Upper lobe of right lung (tissue), 1 donor: ENCODE data around the gene ADAMTSL3. TPM values are rescaled to one million over a fixed set of nuclear protein-coding genes. Genes with fewer than 3 reads are reported as not detected.

Experiments used
- ATAC-seq: fragments of 200-7000 bp; cut with Tn5 transposase; one replicate; pipeline ENCODE4 v1.9.1; 2020; ENCODE audit warnings: mild to moderate bottlenecking, moderate library complexity
- DNase-seq: peaks from one replicate; pipeline ENCODE4 v3.0.0-alpha.2; 2020
- H3K27ac ChIP-seq: fragments of 200-600 bp; one replicate; pipeline ENCODE4 v1.8.0; 2022
- H3K27me3 ChIP-seq: fragments of 200-600 bp; one replicate; pipeline ENCODE4 v1.8.0; 2022; ENCODE audit warnings: mild to moderate bottlenecking
- H3K36me3 ChIP-seq: fragments of 200-600 bp; one replicate; pipeline ENCODE4 v1.8.0; 2022
- H3K4me1 ChIP-seq: fragments of 200-600 bp; one replicate; pipeline ENCODE4 v1.8.0; 2022
- H3K4me3 ChIP-seq: fragments of 200-600 bp; one replicate; pipeline ENCODE4 v1.8.0; 2022; ENCODE audit warnings: mild to moderate bottlenecking
- H3K9me3 ChIP-seq: fragments of 200-600 bp; one replicate; pipeline ENCODE4 v1.8.0; 2022
- CTCF ChIP-seq: fragments of 200-600 bp; IDR thresholded peaks from one replicate; pipeline ENCODE4 v1.8.0; 2022; ENCODE audit warnings: antibody characterized with exemption
- intact Hi-C: fragments of 100-400 bp; cut with DNase I; formaldehyde crosslinking; loops from one replicate; pipeline ENCODE4 v1.11.0; 2022
- total RNA-seq: library from RNA; stranded (reverse); fragmentation: NEBNext Ultra II Directional; extraction: Animal tissue kit (Norgen Biotek cat#: 25700); gene quantifications from one replicate; pipeline ENCODE4 v1.2.1, GENCODE V29; 2021
- donor health status: DM: no; HTN: yes; CAD: no; lungs with severe emphysema.

Gene ADAMTSL3
- total RNA-seq, 1 donor from 2014 or later: 26.2 TPM

DNA sequence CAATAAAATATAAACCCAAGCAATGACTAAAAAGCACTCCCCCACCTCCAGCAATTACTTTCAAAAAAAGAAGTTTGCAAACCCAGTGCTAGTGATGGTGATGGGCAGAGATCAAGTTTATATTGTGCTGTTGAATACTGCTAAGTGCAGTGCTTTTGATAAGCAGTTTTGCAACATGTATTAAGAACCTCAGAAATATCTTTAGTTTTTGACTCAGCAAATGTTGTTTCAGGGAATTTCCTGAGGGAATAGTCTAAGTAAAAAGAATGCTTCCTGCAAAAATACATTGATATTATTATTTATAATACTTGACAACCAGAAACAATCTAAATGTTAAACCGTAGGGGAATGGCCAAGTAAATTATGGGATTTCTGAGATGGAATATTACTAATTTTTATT lies 69.3 kb downstream of the ADAMTSL3 start:
- no peaks in the 10 kb centered on the region for H3K4me1 ChIP-seq
- intact Hi-C loops: no loop called here
- no peak overlapping the region for H3K4me3 ChIP-seq
- TF ChIP-seq CTCF: no peak
- no peaks in the 10 kb centered on the region for H3K9me3 ChIP-seq
- no peak overlapping the region for H3K27ac ChIP-seq
- H3K27me3 ChIP-seq: no peaks in the 10 kb centered on the region
- DNase-seq: no peak
- H3K36me3 ChIP-seq: no peaks in the 10 kb centered on the region
- ATAC-seq: no peak

GRCh38 chr15:83732196-83732595 lies 78.3 kb downstream of the ADAMTSL3 start:
- Histone ChIP-seq H3K9me3 (no peaks in the 10 kb centered on the region), H3K36me3 (no peaks in the 10 kb centered on the region), H3K4me3 (no peak overlapping the region), H3K27me3 (no peaks in the 10 kb centered on the region), H3K27ac (no peak overlapping the region), H3K4me1 (no peaks in the 10 kb centered on the region)
- ATAC-seq (no peak), DNase-seq (no peak)
- intact Hi-C loops: no loop called here
- TF ChIP-seq CTCF: no peak

- Histone ChIP-seq H3K4me1 (no peaks in the 10 kb centered on the region), H3K4me3 (no peak overlapping the region), H3K27ac (no peak overlapping the region), H3K27me3 (no peaks in the 10 kb centered on the region), H3K36me3 (no peaks in the 10 kb centered on the region), H3K9me3 (no peaks in the 10 kb centered on the region)
- no peak for TF ChIP-seq CTCF
- ATAC-seq: no peak
- intact Hi-C loops: no loop called here
- no peak for DNase-seq
Measured at GRCh38 chr15:83732770-83733169, 78.8 kb downstream of the ADAMTSL3 start.

- Histone ChIP-seq H3K27ac (no peak overlapping the region), H3K9me3 (no peaks in the 10 kb centered on the region), H3K4me1 (no peaks in the 10 kb centered on the region), H3K36me3 (no peaks in the 10 kb centered on the region), H3K27me3 (no peaks in the 10 kb centered on the region), H3K4me3 (no peak overlapping the region)
- no peak for ATAC-seq
- intact Hi-C loops: no loop called here
- TF ChIP-seq CTCF: no peak
- no peak for DNase-seq
Measured at GRCh38 chr15:83733206-83733605, 79.3 kb downstream of the ADAMTSL3 start.

- Histone ChIP-seq H3K4me3 (no peak overlapping the region), H3K36me3 (no peaks in the 10 kb centered on the region), H3K27me3 (no peaks in the 10 kb centered on the region), H3K9me3 (no peaks in the 10 kb centered on the region), H3K4me1 (no peaks in the 10 kb centered on the region), H3K27ac (no peak overlapping the region)
- TF ChIP-seq CTCF: no peak
- no peak for DNase-seq
- intact Hi-C loops: no loop called here
- no peak for ATAC-seq
Measured at GRCh38 chr15:83733691-83734090, 79.8 kb downstream of the ADAMTSL3 start.

DNA sequence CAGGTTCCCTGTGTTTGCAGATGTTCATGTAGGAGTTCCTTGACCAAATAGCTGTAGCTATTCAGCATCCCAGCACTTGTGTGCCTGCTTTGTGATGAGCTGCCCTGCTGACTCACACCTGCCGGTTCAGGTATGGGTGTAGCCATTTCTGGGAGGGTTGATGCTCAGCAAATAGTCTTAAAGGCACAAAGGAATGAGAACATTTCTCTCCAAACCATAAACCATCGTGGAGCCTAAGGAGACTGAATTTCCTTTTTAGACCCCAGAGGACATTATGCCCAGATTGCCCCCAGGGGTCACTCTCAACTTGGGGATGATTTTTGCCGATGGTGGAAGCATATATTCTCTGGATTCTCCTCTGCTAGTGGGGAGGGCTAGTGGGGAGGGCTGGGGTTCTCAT lies 80.6 kb downstream of the ADAMTSL3 start:
- ATAC-seq: no peak
- no peak for DNase-seq
- H3K4me3 ChIP-seq: no peak overlapping the region
- intact Hi-C loops: no loop called here
- H3K36me3 ChIP-seq: no peaks in the 10 kb centered on the region
- no peaks in the 10 kb centered on the region for H3K27me3 ChIP-seq
- H3K27ac ChIP-seq: no peak overlapping the region
- H3K4me1 ChIP-seq: no peaks in the 10 kb centered on the region
- H3K9me3 ChIP-seq: no peaks in the 10 kb centered on the region
- TF ChIP-seq CTCF: no peak
